HepG2 (cell line): ENCODE results near the gene AMIGO1. TPM values are rescaled to one million over a fixed set of nuclear protein-coding genes. Genes with fewer than 3 reads are reported as not detected.

Experiments
- ATAC-seq: fragments of 200-7000 bp; cut with Tn5 transposase; 3 replicates; pipeline ENCODE4 v1.9.1; 2020; ENCODE audit warnings: mild to moderate bottlenecking, moderate library complexity
- BruUV-seq: library from RNA; stranded (reverse); fragments of 400-500 nt; replicated peaks from 2 replicates; lab custom pipeline; 2021; lab: Mats Ljungman, UMichigan
- CTCF ChIA-PET: fragments of 300-600 bp; formaldehyde crosslinking; extraction: SDS; loops from one replicate; lab custom pipeline; 2021; ENCODE audit warnings: low total read pairs, inconsistent platforms, low intra/inter-chr PET ratio; lab: Yijun Ruan, JAX
- POLR2A ChIA-PET: fragments of 350-600 bp; sonication (Branson Sonifier 250); formaldehyde crosslinking; loops from one replicate; lab custom pipeline; 2020; ENCODE audit warnings: antibody characterized with exemption, inconsistent platforms; lab: Yijun Ruan, JAX
- DNase-seq: peaks from one replicate; pipeline ENCODE4 v3.0.0-alpha.2; 2015; ENCODE audit warnings: low spot score
- FAIRE-seq: peaks from 3 replicates; lab custom pipeline; 2011; peaks lifted over from hg19 to GRCh38; lab: Jason Lieb, UNC
- H2AFZ ChIP-seq: one replicate; pipeline ENCODE4 v1.6.1; 2011; ENCODE audit warnings: low read length, inconsistent platforms
- H3K27ac ChIP-seq: fragments of 300-600 bp; 3 replicates; pipeline ENCODE4 v1.8.0; 2011; ENCODE audit warnings: mixed run types, mild to moderate bottlenecking, mixed read lengths, low read length, inconsistent platforms; ENCODE audit not compliant: insufficient read depth; ENCODE audit errors: extremely low read length
- H3K27me3 ChIP-seq, 2 experiments: fragments of 200-600 bp in 1 of 2; 2 replicates in 1 of 2; 3 replicates in 1 of 2; pipeline versions ENCODE4 v1.6.0 to v1.8.0; 2011; ENCODE audit warnings: low read length in 2 of 2, mild to moderate bottlenecking in 2 of 2, moderate library complexity in 2 of 2, inconsistent platforms in 1 of 2; ENCODE audit not compliant: insufficient read depth in 2 of 2, control insufficient read depth in 1 of 2
- H3K36me3 ChIP-seq, 2 experiments: fragments of 200-600 bp in 1 of 2; replicated peaks in 1 of 2; 2 replicates in 1 of 2; 3 replicates in 1 of 2; pipeline versions ENCODE4 v1.5.1 to v1.8.0; 2011; ENCODE audit warnings: low read length in 2 of 2, inconsistent platforms in 1 of 2; ENCODE audit not compliant: insufficient read depth in 2 of 2, control insufficient read depth in 1 of 2
- H3K4me1 ChIP-seq: 2 replicates; pipeline ENCODE4 v1.5.1; 2012; ENCODE audit warnings: low read length, inconsistent platforms; ENCODE audit not compliant: insufficient read depth
- H3K4me2 ChIP-seq: 2 replicates; pipeline ENCODE4 v1.6.0; 2011; ENCODE audit warnings: low read depth, low read length, inconsistent platforms
- H3K4me3 ChIP-seq, 3 experiments: fragments of 200-600 bp in 1 of 3; sonication (generic), shearing (Covaris generic) in 1 of 3; replicated peaks in 1 of 3; 2 replicates each; pipeline ENCODE4 v1.5.1; 2011 to 2016; ENCODE audit warnings: low read length in 3 of 3, inconsistent platforms in 2 of 3, low read depth in 2 of 3, mild to moderate bottlenecking in 2 of 3, control low read depth in 1 of 3, mixed read lengths in 1 of 3; ENCODE audit not compliant: insufficient read depth in 1 of 3
- H3K79me2 ChIP-seq: one replicate; pipeline ENCODE4 v1.6.1; 2011; ENCODE audit warnings: low read length, inconsistent platforms; ENCODE audit not compliant: insufficient read depth
- H3K9ac ChIP-seq: 2 replicates; pipeline ENCODE4 v1.6.0; 2011; ENCODE audit warnings: mild to moderate bottlenecking, low read depth, low read length, inconsistent platforms; ENCODE audit not compliant: insufficient read depth
- H3K9me3 ChIP-seq: 2 replicates; pipeline ENCODE4 v1.5.1; 2012; ENCODE audit warnings: mild to moderate bottlenecking, low read length
- H4K20me1 ChIP-seq: 2 replicates; pipeline ENCODE4 v1.6.0; 2011; ENCODE audit warnings: inconsistent platforms, mild to moderate bottlenecking, low read length, moderate library complexity; ENCODE audit not compliant: insufficient read depth
- FIP1L1 ChIP-seq: fragments of 200-400 bp; formaldehyde crosslinking; IDR thresholded peaks from 2 replicates; pipeline ENCODE4 v1.6.1; 2018; ENCODE audit warnings: low read depth, mild to moderate bottlenecking, low read length, moderate library complexity, borderline replicate concordance; ENCODE audit not compliant: insufficient read depth
- MAF1 ChIP-seq: sonication (generic); formaldehyde crosslinking; IDR thresholded peaks from 2 replicates; pipeline ENCODE4 v1.5.0; 2020; ENCODE audit warnings: missing genetic modification reagents, borderline replicate concordance
- MAFK ChIP-seq, 2 experiments: IDR thresholded peaks in 1 of 2; conservative IDR thresholded peaks in 1 of 2; 2 replicates each; pipeline ENCODE4 v1.6.1; 2011; ENCODE audit warnings: improper control_type of control experiment in 2 of 2, low read length in 2 of 2
- PCBP1 ChIP-seq: fragments of 200-400 bp; formaldehyde crosslinking; IDR thresholded peaks from 2 replicates; pipeline ENCODE4 v1.6.1; 2017; ENCODE audit warnings: mild to moderate bottlenecking, low read depth, low read length, borderline replicate concordance
- U2AF2 ChIP-seq: fragments of 200-400 bp; formaldehyde crosslinking; IDR thresholded peaks from 2 replicates; pipeline ENCODE4 v1.6.1; 2017; ENCODE audit warnings: low read depth, mild to moderate bottlenecking, low read length
- ZNF121 ChIP-seq: sonication (generic); formaldehyde crosslinking; IDR thresholded peaks from 2 replicates; pipeline ENCODE4 v1.5.0; 2020; ENCODE audit warnings: mild to moderate bottlenecking, missing genetic modification reagents
- ZNF232 ChIP-seq: sonication (generic); formaldehyde crosslinking; IDR thresholded peaks from 2 replicates; pipeline ENCODE4 v1.4.0; 2020; ENCODE audit warnings: missing genetic modification reagents, borderline replicate concordance
- ZNF251 ChIP-seq: sonication (generic); formaldehyde crosslinking; IDR thresholded peaks from 2 replicates; pipeline ENCODE4 v1.9.0; 2021; ENCODE audit warnings: mild to moderate bottlenecking, missing genetic modification reagents
- ZNF260 ChIP-seq: sonication (generic); formaldehyde crosslinking; IDR thresholded peaks from 2 replicates; pipeline ENCODE4 v1.4.0; 2020; ENCODE audit warnings: missing genetic modification reagents, low read depth, mild to moderate bottlenecking, borderline replicate concordance
- ZNF782 ChIP-seq: sonication (generic); formaldehyde crosslinking; IDR thresholded peaks from 2 replicates; pipeline ENCODE4 v1.4.0; 2020; ENCODE audit warnings: missing genetic modification reagents, mild to moderate bottlenecking, borderline replicate concordance
- ZSCAN22 ChIP-seq: sonication (generic); formaldehyde crosslinking; IDR thresholded peaks from 2 replicates; pipeline ENCODE4 v1.4.0; 2020; ENCODE audit warnings: mild to moderate bottlenecking, missing genetic modification reagents
- WGBS: methylation state at CpG from one replicate; pipeline ENCODE4 v1.1.6; 2017; ENCODE audit warnings: low lambda C conversion rate; 5-methylcytosine and 5-hydroxymethylcytosine counted together
- in situ Hi-C: cut with HindIII; loops from 2 replicates; pipeline ENCODE4 v1.10.0; 2017; ENCODE audit warnings: low pct_unique_long_range_greater_than_20kb; ENCODE audit not compliant: extremely low pct_ligation_motif_present
- intact Hi-C: fragments of 100-400 bp; cut with micrococcal nuclease; formaldehyde crosslinking; loops from one replicate; pipeline ENCODE4 v1.10.0; 2022; ENCODE audit not compliant: unreplicated experiment
- polyA plus RNA-seq, 8 experiments: library from polyadenylated mRNA; depleted of rRNA in 3 of 8; stranded (reverse) in 7 of 8; unstranded in 1 of 8; fragments of >200 nt; fragmentation: Illumina TruSeq in 4 of 8; extraction: Trizol in 4 of 8; gene quantifications; 2 replicates each; pipeline versions ENCODE4 v1.2.1 to v1.2.3, GENCODE V29; 2011 to 2016; ENCODE audit warnings: low read depth in 4 of 8, missing spikeins in 1 of 8, mixed read lengths in 1 of 8; ENCODE audit not compliant: insufficient read depth in 1 of 8
- total RNA-seq, 5 experiments: library from RNA; depleted of rRNA; stranded (reverse); fragments of >200 nt; fragmentation: Illumina TruSeq; extraction: Trizol; gene quantifications; 2 replicates each; pipeline ENCODE4 v1.2.3, GENCODE V29; 2016; ENCODE audit warnings: low read depth in 1 of 5
- TF ChIP-seq, protein P1 (sequence below): sonication (generic); formaldehyde crosslinking; IDR thresholded peaks from 2 replicates; pipeline ENCODE4 v1.5.0; 2020; ENCODE audit warnings: missing genetic modification reagents, mild to moderate bottlenecking, borderline replicate concordance
- TF ChIP-seq, protein P2 (sequence below): sonication (generic); formaldehyde crosslinking; IDR thresholded peaks from 2 replicates; pipeline ENCODE4 v1.4.0; 2020; ENCODE audit warnings: missing genetic modification reagents
- TF ChIP-seq, protein P3 (sequence below): sonication (generic); formaldehyde crosslinking; IDR thresholded peaks from 2 replicates; pipeline ENCODE4 v1.5.1; 2020; ENCODE audit warnings: missing genetic modification reagents, mild to moderate bottlenecking, borderline replicate concordance
- TF ChIP-seq, protein P4 (sequence below): sonication (generic); formaldehyde crosslinking; IDR thresholded peaks from 2 replicates; pipeline ENCODE4 v1.5.0; 2020; ENCODE audit warnings: mild to moderate bottlenecking, missing genetic modification reagents, borderline replicate concordance

Gene AMIGO1
- total and polyA plus RNA-seq, 2 of the 13 experiments (the other 11 are each of a cell fraction or from before 2014, with no cell fraction given), result 0.40 to 1.3 TPM

DNA sequence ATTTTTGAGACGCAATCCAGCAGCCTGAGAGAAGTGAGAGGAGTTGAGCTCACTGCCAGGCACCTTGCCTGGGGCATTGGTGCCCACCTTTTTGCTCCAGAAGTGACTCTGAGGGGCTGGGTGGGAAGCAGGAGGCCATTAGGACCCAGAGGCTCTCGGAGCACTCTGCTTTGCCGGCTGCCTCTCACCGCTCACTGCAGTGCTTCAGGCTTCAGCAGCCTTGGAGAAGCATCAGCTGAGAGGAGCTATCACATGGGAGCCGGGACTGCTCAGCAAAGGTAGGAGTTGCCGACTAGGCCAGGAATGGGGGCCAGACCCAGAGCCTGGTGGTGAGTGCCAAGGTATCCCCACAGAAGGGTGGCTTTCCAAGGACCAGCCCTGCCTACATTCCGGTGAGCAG lies 30.1 kb upstream of the AMIGO1 start, which contains the start of gene GPR61:
TSS of gene GPR61 (plus strand) at position 197 of the 400 bp plus-strand sequence. CDS start 3,151 bp downstream, outside the sequence.
- no peak within 1 kb of the TSS for H3K4me2 ChIP-seq
- no peak within 1 kb of the TSS for H3K4me3 ChIP-seq
- no peak within 1 kb of the TSS for H2AFZ ChIP-seq
- no peak within 1 kb of the TSS for H3K9ac ChIP-seq
- H3K79me2 ChIP-seq, result no peaks in the 10 kb centered on the region
- 18% methylated on average over 4 of the region's 7 CpGs for WGBS
- H3K4me1 ChIP-seq, result peaks cover 31% of the 10 kb centered on the region
- POLR2A ChIA-PET, result interaction anchor here (2.1 kb wide), 1 partner anchor 9 kb away, joined by 6 read pairs; the partner anchor contains the start of gene GNAI3
- no peak for FAIRE-seq
- intact Hi-C loops, result loop anchor here (10.0 kb wide), 1 partner anchor 445 kb away; the partner anchor contains the start of gene AHCYL1
- no peaks in the 10 kb centered on the region for H3K9me3 ChIP-seq
- in situ Hi-C loops, result loop anchor here (10.0 kb wide), 2 partner anchors 175 to 275 kb away; partner anchors contain the start of gene GSTM5
- CTCF ChIA-PET, result no interaction called here
- no peaks in the 10 kb centered on the region for H4K20me1 ChIP-seq
- H3K36me3 ChIP-seq, result no peaks in the 10 kb centered on the region
- H3K27me3 ChIP-seq, result peaks cover 9 to 21% of the 10 kb centered on the region in 2 experiments; a peak in 3 of 5 replicates
- no TSS peak for BruUV-seq
- H3K27ac ChIP-seq, result no peak within 1 kb of the TSS
- DNase-seq, result no peak
- ATAC-seq, result 0 out of 3 replicates have a peak, but pooled peaks have one; percentile 12
- TF ChIP-seq ZNF121 (CRISPR knock-in tag), result no peak
- TF ChIP-seq, protein P1, sequence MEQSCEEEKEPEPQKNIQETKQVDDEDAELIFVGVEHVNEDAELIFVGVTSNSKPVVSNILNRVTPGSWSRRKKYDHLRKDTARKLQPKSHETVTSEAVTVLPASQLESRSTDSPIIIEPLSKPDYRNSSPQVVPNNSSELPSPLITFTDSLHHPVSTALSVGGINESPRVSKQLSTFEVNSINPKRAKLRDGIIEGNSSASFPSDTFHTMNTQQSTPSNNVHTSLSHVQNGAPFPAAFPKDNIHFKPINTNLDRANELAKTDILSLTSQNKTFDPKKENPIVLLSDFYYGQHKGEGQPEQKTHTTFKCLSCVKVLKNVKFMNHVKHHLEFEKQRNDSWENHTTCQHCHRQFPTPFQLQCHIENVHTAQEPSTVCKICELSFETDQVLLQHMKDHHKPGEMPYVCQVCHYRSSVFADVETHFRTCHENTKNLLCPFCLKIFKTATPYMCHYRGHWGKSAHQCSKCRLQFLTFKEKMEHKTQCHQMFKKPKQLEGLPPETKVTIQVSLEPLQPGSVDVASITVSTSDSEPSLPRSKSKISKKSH (CRISPR knock-in tag), result no peak
- no peak for TF ChIP-seq MAF1 (CRISPR knock-in tag)
- TF ChIP-seq, protein P2, sequence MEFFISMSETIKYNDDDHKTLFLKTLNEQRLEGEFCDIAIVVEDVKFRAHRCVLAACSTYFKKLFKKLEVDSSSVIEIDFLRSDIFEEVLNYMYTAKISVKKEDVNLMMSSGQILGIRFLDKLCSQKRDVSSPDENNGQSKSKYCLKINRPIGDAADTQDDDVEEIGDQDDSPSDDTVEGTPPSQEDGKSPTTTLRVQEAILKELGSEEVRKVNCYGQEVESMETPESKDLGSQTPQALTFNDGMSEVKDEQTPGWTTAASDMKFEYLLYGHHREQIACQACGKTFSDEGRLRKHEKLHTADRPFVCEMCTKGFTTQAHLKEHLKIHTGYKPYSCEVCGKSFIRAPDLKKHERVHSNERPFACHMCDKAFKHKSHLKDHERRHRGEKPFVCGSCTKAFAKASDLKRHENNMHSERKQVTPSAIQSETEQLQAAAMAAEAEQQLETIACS (CRISPR knock-in tag), result no peak
- TF ChIP-seq U2AF2, result no peak
- TF ChIP-seq ZNF232 (CRISPR knock-in tag), result no peak
- TF ChIP-seq, protein P3, sequence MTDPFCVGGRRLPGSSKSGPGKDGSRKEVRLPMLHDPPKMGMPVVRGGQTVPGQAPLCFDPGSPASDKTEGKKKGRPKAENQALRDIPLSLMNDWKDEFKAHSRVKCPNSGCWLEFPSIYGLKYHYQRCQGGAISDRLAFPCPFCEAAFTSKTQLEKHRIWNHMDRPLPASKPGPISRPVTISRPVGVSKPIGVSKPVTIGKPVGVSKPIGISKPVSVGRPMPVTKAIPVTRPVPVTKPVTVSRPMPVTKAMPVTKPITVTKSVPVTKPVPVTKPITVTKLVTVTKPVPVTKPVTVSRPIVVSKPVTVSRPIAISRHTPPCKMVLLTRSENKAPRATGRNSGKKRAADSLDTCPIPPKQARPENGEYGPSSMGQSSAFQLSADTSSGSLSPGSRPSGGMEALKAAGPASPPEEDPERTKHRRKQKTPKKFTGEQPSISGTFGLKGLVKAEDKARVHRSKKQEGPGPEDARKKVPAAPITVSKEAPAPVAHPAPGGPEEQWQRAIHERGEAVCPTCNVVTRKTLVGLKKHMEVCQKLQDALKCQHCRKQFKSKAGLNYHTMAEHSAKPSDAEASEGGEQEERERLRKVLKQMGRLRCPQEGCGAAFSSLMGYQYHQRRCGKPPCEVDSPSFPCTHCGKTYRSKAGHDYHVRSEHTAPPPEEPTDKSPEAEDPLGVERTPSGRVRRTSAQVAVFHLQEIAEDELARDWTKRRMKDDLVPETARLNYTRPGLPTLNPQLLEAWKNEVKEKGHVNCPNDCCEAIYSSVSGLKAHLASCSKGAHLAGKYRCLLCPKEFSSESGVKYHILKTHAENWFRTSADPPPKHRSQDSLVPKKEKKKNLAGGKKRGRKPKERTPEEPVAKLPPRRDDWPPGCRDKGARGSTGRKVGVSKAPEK (CRISPR knock-in tag), result no peak
- TF ChIP-seq ZNF782, result no peak
- TF ChIP-seq FIP1L1, result no peak
- TF ChIP-seq, protein P4, sequence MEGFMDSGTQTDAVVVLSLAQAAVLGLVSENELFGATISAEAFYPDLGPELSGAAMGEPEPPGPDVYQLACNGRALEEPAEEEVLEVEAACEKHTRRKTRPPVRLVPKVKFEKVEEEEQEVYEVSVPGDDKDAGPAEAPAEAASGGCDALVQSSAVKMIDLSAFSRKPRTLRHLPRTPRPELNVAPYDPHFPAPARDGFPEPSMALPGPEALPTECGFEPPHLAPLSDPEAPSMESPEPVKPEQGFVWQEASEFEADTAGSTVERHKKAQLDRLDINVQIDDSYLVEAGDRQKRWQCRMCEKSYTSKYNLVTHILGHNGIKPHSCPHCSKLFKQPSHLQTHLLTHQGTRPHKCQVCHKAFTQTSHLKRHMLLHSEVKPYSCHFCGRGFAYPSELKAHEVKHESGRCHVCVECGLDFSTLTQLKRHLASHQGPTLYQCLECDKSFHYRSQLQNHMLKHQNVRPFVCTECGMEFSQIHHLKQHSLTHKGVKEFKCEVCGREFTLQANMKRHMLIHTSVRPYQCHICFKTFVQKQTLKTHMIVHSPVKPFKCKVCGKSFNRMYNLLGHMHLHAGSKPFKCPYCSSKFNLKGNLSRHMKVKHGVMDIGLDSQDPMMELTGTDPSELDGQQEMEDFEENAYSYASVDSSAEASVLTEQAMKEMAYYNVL (CRISPR knock-in tag), result no peak
- no peak for TF ChIP-seq PCBP1
- TF ChIP-seq ZNF260 (CRISPR knock-in tag), result no peak
- TF ChIP-seq MAFK (conservative IDR thresholded peaks at IDR 0.05 in 1 of 2, IDR thresholded peaks at IDR 0.05 in 1 of 2; ENCODE audit: low read length in 2 of 2), result no peak
- no peak for TF ChIP-seq ZNF251 (CRISPR knock-in tag)
- TF ChIP-seq ZSCAN22 (CRISPR knock-in tag), result no peak
